Esophagus mucosa (tissue), 1 donor: Measurements from ENCODE around the gene CCR5AS.
A peak's percentile ranks its signal among the peaks of the same experiment; 100 is the strongest.
"Not testable (repeated sequence)": the region's sequence is repeated elsewhere in the genome, so short reads cannot be mapped to it uniquely, and the experiment has no call there.

ENCODE experiments used
- ATAC-seq: fragments of 200-7000 bp; cut with Tn5 transposase; one replicate; pipeline ENCODE4 v1.9.1; 2020
- donor health status: DM: yes; HTN: yes; CAD: no.

CCR5AS gene

GRCh38 chr3:46401579-46401978 is 5.3 kb downstream of the CCR5AS start:
- ATAC-seq = no peak

- no peak for ATAC-seq
These were observed 6.0 kb downstream of the CCR5AS start for GRCh38 chr3:46400846-46401245.

GRCh38 chr3:46400000-46400734 is 6.7 kb downstream of the CCR5AS start:
- no peak for ATAC-seq

- no peak for ATAC-seq
These were observed 7.3 kb downstream of the CCR5AS start for GRCh38 chr3:46399557-46399956.

- ATAC-seq = no peak
These were observed 7.8 kb downstream of the CCR5AS start for GRCh38 chr3:46399098-46399497.

- no peak for ATAC-seq
These were observed 8.5 kb downstream of the CCR5AS start for GRCh38 chr3:46398186-46398955.

- ATAC-seq = no peak
These were observed 9.8 kb downstream of the CCR5AS start for GRCh38 chr3:46397111-46397510.

- peak; percentile 28 for ATAC-seq
These were observed 10.9 kb downstream of the CCR5AS start for GRCh38 chr3:46395766-46396530.

GRCh38 chr3:46395210-46395661 is 11.6 kb downstream of the CCR5AS start:
- ATAC-seq = no peak

GRCh38 chr3:46393554-46394434 is 13.1 kb downstream of the CCR5AS start:
- ATAC-seq = no peak

GRCh38 chr3:46393011-46393410 is 13.9 kb downstream of the CCR5AS start:
- no peak for ATAC-seq

GRCh38 chr3:46391526-46391925 is 15.3 kb downstream of the CCR5AS start:
- not testable (repeated sequence) for ATAC-seq

- no peak for ATAC-seq
These were observed 17.6 kb downstream of the CCR5AS start for GRCh38 chr3:46389306-46389705.

GRCh38 chr3:46388847-46389246 is 18.0 kb downstream of the CCR5AS start:
- ATAC-seq = not testable (repeated sequence)

GRCh38 chr3:46386205-46386604 is 20.7 kb downstream of the CCR5AS start:
- ATAC-seq = peak; percentile 90

- no peak for ATAC-seq
These were observed 22.9 kb downstream of the CCR5AS start for GRCh38 chr3:46383951-46384330.

- ATAC-seq = no peak
These were observed 23.5 kb downstream of the CCR5AS start for GRCh38 chr3:46383211-46383950.

GRCh38 chr3:46381625-46382024 is 25.2 kb downstream of the CCR5AS start:
- ATAC-seq = no peak

- peak; percentile 44 for ATAC-seq
These were observed 26.2 kb downstream of the CCR5AS start for GRCh38 chr3:46380471-46381221.

GRCh38 chr3:46378426-46378942 is 28.4 kb downstream of the CCR5AS start:
- peak; percentile 51 for ATAC-seq
